Measurements from ENCODE around the gene NEU1. TPM values are rescaled to one million over a fixed set of nuclear protein-coding genes. Genes with fewer than 3 reads are reported as not detected.

The NEU1 gene
- total RNA-seq, 1 experiment from 2014 or later = 36.2 TPM

- Mint-ChIP-seq H3K4me1 (peaks cover 26 to 41% of the 10 kb centered on the region in 2 experiments), H3K27me3 (ENCODE audit: low read depth) (no peaks in the 10 kb centered on the region; the same call in 1 of the 2 replicates), H3K4me3 (peak overlapping the region; percentile 66 to 83), H3K27ac (peak overlapping the region in 1 of 3 experiments; percentile 65; a peak in 1 of 7 replicates), H3K9me3 (no peaks in the 10 kb centered on the region; a peak in 1 of 5 replicates), H3K36me3 (ENCODE audit: insufficient read depth in 1 of 3, low read depth in 3 of 3) (peaks cover 8 to 13% (median 12%) of the 10 kb centered on the region in 3 experiments)
- H3K79me2 ChIP-seq (ENCODE audit: insufficient read depth, low read length) = no peaks in the 10 kb centered on the region; the same call in 1 of the 2 replicates
- peak overlapping the region; percentile 49; the same call in 1 of the 2 replicates for H3K14ac ChIP-seq (ENCODE audit: insufficient read depth, low read length)
- H3K79me1 ChIP-seq (ENCODE audit: insufficient read depth, low read depth, low read length, poor library complexity, severe bottlenecking) = no peaks in the 10 kb centered on the region
- H2BK5ac ChIP-seq (ENCODE audit: insufficient read length, low read length) = no peak overlapping the region
- no CpG with 5 or more reads among the region's 45 CpGs for WGBS (ENCODE audit: extremely low coverage, insufficient read length, low lambda C conversion rate)
- H3K9me3 ChIP-seq (ENCODE audit: control insufficient read depth, low read depth, low read length) = no peaks in the 10 kb centered on the region
- DNase-seq = no peak
- no peak overlapping the region for H3K27ac ChIP-seq (ENCODE audit: insufficient read length, low read depth, low read length)
- H3K23me2 ChIP-seq (ENCODE audit: insufficient read length, low read depth, low read length, poor library complexity, severe bottlenecking) = peaks cover 10% of the 10 kb centered on the region
- no peak overlapping the region for H4K91ac ChIP-seq (ENCODE audit: insufficient read length, low read depth, low read length)
- H2AK5ac ChIP-seq (ENCODE audit: insufficient read length, low read length) = no peak overlapping the region
- H2BK15ac ChIP-seq (ENCODE audit: low read depth, low read length) = no peak overlapping the region
- H3K18ac ChIP-seq (ENCODE audit: insufficient read length, low read depth, low read length) = peak overlapping the region; percentile 41
- peak overlapping the region; percentile 6 for H3K4me2 ChIP-seq (ENCODE audit: insufficient read depth, insufficient read length, low read length)
- no peak overlapping the region for H3T11ph ChIP-seq (ENCODE audit: low read length)
- no peak for TF ChIP-seq CTCF (conservative IDR thresholded peaks at IDR 0.05)
- no peak overlapping the region for H3K9ac ChIP-seq (ENCODE audit: extremely low read depth, insufficient read length, low read length)
- no peak overlapping the region for H4K5ac ChIP-seq (ENCODE audit: insufficient read length, low read depth, low read length)
- no peak overlapping the region for H2AFZ ChIP-seq (ENCODE audit: low read length)
- H2BK12ac ChIP-seq (ENCODE audit: insufficient read length, low read depth, low read length) = no peak overlapping the region
- H3K56ac ChIP-seq (ENCODE audit: insufficient read length, low read depth, low read length) = no peak overlapping the region
- H4K8ac ChIP-seq (replicated peaks; ENCODE audit: insufficient read length, low read depth, low read length) = no peak overlapping the region
- H2BK120ac ChIP-seq (ENCODE audit: low read depth, low read length, poor library complexity, severe bottlenecking) = no peak overlapping the region
- no peaks in the 10 kb centered on the region; the same call in 1 of the 2 replicates for H3K4me1 ChIP-seq (ENCODE audit: insufficient read depth, low read length)
- no peak overlapping the region for H3K23ac ChIP-seq (ENCODE audit: insufficient read length, low read depth, low read length)
- H3K27me3 ChIP-seq (ENCODE audit: insufficient read depth, low read length) = no peaks in the 10 kb centered on the region
- no peaks in the 10 kb centered on the region for H4K20me1 ChIP-seq (ENCODE audit: control insufficient read depth, insufficient read depth, insufficient read length)
- H3K4ac ChIP-seq (ENCODE audit: low read depth, low read length) = no peak overlapping the region
- no peak overlapping the region for H2BK20ac ChIP-seq (ENCODE audit: low read depth, low read length, poor library complexity, severe bottlenecking)
These were observed 38.9 kb upstream of the NEU1 start for GRCh38 chr6:31901415-31901952.
